Measurements from ENCODE around the gene SLC16A5.
"Not testable (repeated sequence)": the region's sequence is repeated elsewhere in the genome, so short reads cannot be mapped to it uniquely, and the experiment has no call there.

SLC16A5 gene

GRCh38 chr17:75109407-75110233 is 21.9 kb downstream of the SLC16A5 start, which contains the start of gene ARMC7:
Gene ARMC7, plus strand, starts transcription at chr17:75109969. Its CDS starts 320 bp downstream, at chr17:75110289.
- peak; percentile 66 to 86 for DNase-seq (ENCODE audit: extremely low read depth in 1 of 2, low read depth in 1 of 2)

GRCh38 chr17:75110234-75110937 is 22.6 kb downstream of the SLC16A5 start:
- no peak for DNase-seq (ENCODE audit: extremely low read depth in 1 of 2, low read depth in 1 of 2)

GRCh38 chr17:75111777-75112335 is 24.1 kb downstream of the SLC16A5 start:
- DNase-seq (ENCODE audit: extremely low read depth in 1 of 2, low read depth in 1 of 2): no peak

GRCh38 chr17:75113798-75114551 is 26.2 kb downstream of the SLC16A5 start:
- peak; percentile 81 to 86 for DNase-seq (ENCODE audit: extremely low read depth in 1 of 2, low read depth in 1 of 2)

GRCh38 chr17:75114552-75115314 is 27.0 kb downstream of the SLC16A5 start:
- no peak for DNase-seq (ENCODE audit: extremely low read depth in 1 of 2, low read depth in 1 of 2)

GRCh38 chr17:75115555-75115954 is 27.8 kb downstream of the SLC16A5 start:
- DNase-seq (ENCODE audit: extremely low read depth in 1 of 2, low read depth in 1 of 2): no peak

- DNase-seq (ENCODE audit: extremely low read depth in 1 of 2, low read depth in 1 of 2): no peak
Measured at GRCh38 chr17:75116737-75117136, 29.0 kb downstream of the SLC16A5 start.

- DNase-seq (ENCODE audit: extremely low read depth in 1 of 2, low read depth in 1 of 2): no peak
Measured at GRCh38 chr17:75118307-75118706, 30.6 kb downstream of the SLC16A5 start.

- peak in 1 of 2 donors; percentile 33 for DNase-seq (ENCODE audit: extremely low read depth in 1 of 2, low read depth in 1 of 2)
Measured at GRCh38 chr17:75124041-75124818, 36.5 kb downstream of the SLC16A5 start.

- DNase-seq (ENCODE audit: extremely low read depth in 1 of 2, low read depth in 1 of 2): no peak
Measured at GRCh38 chr17:75124819-75125162, 37.0 kb downstream of the SLC16A5 start.

- DNase-seq (ENCODE audit: extremely low read depth in 1 of 2, low read depth in 1 of 2): no peak
Measured at GRCh38 chr17:75125984-75126383, 38.2 kb downstream of the SLC16A5 start.

GRCh38 chr17:75126954-75127353 is 39.2 kb downstream of the SLC16A5 start:
- no peak for DNase-seq (ENCODE audit: extremely low read depth in 1 of 2, low read depth in 1 of 2)

GRCh38 chr17:75127936-75128335 is 40.2 kb downstream of the SLC16A5 start:
- not testable (repeated sequence) for DNase-seq (ENCODE audit: extremely low read depth in 1 of 2, low read depth in 1 of 2)

- no peak for DNase-seq (ENCODE audit: extremely low read depth in 1 of 2, low read depth in 1 of 2)
Measured at GRCh38 chr17:75128694-75129505, 41.1 kb downstream of the SLC16A5 start.

GRCh38 chr17:75129576-75129975 is 41.8 kb downstream of the SLC16A5 start:
- DNase-seq (ENCODE audit: extremely low read depth in 1 of 2, low read depth in 1 of 2): no peak

- DNase-seq (ENCODE audit: extremely low read depth in 1 of 2, low read depth in 1 of 2): no peak
Measured at GRCh38 chr17:75130059-75130631, 42.4 kb downstream of the SLC16A5 start.

GRCh38 chr17:75130632-75131277 is 43.0 kb downstream of the SLC16A5 start:
- DNase-seq (ENCODE audit: extremely low read depth in 1 of 2, low read depth in 1 of 2): peak in 1 of 2 donors; percentile 17

Data from activated CD8-positive, alpha-beta memory T cell treated with anti-CD3 and anti-CD28 coated beads for 1 hour (primary cell).